ENCODE results near the gene IL17F. TPM values are rescaled to one million over a fixed set of nuclear protein-coding genes. Genes with fewer than 3 reads are reported as not detected.

The IL17F gene
- total RNA-seq, 1 donor from 2014 or later, result not detected

DNA sequence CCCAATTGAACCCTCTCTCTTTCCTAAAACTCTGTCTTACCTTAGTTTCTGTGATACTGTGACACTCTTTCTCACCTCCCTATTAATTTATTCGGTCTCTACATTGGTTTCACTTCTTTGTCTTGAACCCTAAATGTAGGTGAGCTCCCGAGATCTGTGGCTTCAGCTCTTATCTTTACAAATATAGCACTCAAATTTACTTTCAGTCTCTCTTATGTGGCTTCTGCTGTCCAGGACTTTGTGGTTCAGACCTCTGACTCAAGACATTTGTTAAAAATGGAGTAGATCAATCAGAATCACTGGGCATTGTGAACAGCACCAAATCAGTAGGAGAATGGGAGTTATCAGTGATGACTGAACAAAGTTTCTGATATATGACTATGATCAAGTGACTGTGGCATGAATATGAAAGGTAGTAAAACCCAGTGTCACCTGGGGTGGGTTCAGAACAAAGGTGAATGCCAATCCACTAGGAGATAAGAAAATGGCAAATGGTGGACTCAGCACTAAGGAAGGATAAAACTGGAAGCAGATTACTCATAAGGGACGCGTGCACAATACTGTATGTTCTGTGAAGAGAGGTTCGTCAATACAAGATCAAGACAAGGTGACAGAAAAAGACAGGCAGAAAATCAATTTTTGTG is 27.2 kb downstream of the IL17F start:
- Mint-ChIP-seq H3K27ac (ENCODE audit: unreplicated experiment) (no peak overlapping the region), H3K4me1 (ENCODE audit: low read depth) (no peaks in the 10 kb centered on the region), H3K4me3 (ENCODE audit: unreplicated experiment) (no peak overlapping the region), H3K36me3 (ENCODE audit: low read depth) (no peaks in the 10 kb centered on the region), H3K27me3 (ENCODE audit: low read depth) (peaks cover 24% of the 10 kb centered on the region), H3K9me3 (ENCODE audit: low read depth) (no peaks in the 10 kb centered on the region)
- no peak for DNase-seq (ENCODE audit: low spot score)
- TF ChIP-seq, protein P1, sequence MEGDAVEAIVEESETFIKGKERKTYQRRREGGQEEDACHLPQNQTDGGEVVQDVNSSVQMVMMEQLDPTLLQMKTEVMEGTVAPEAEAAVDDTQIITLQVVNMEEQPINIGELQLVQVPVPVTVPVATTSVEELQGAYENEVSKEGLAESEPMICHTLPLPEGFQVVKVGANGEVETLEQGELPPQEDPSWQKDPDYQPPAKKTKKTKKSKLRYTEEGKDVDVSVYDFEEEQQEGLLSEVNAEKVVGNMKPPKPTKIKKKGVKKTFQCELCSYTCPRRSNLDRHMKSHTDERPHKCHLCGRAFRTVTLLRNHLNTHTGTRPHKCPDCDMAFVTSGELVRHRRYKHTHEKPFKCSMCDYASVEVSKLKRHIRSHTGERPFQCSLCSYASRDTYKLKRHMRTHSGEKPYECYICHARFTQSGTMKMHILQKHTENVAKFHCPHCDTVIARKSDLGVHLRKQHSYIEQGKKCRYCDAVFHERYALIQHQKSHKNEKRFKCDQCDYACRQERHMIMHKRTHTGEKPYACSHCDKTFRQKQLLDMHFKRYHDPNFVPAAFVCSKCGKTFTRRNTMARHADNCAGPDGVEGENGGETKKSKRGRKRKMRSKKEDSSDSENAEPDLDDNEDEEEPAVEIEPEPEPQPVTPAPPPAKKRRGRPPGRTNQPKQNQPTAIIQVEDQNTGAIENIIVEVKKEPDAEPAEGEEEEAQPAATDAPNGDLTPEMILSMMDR (IDR thresholded peaks at IDR 0.05), result no peak

DNA sequence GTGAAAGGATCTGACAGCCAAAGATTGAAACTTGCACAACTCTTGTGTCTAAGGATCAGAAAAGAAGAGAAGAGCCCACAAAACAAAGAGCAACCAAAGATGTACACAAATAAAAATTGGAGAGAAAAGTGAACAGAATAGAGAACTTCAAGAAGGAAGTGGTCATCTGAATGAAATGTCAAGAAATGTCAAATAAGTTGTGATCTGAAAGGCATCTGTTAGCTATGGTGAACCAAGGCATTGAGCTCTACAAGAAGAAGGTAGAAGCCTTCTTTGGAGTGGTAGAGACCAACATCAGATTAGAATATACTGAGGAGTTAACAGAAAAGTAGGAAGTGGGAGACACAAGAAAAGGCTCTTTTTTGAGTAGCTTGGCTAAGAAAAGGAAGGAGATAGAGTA is 28.5 kb downstream of the IL17F start:
- H3K4me3 Mint-ChIP-seq (ENCODE audit: unreplicated experiment), result no peak overlapping the region
- TF ChIP-seq, protein P1 (IDR thresholded peaks at IDR 0.05), result no peak
- no peaks in the 10 kb centered on the region for H3K4me1 Mint-ChIP-seq (ENCODE audit: low read depth)
- H3K9me3 Mint-ChIP-seq (ENCODE audit: low read depth), result no peaks in the 10 kb centered on the region
- no peak for DNase-seq (ENCODE audit: low spot score)
- peaks cover 25% of the 10 kb centered on the region for H3K27me3 Mint-ChIP-seq (ENCODE audit: low read depth)
- H3K36me3 Mint-ChIP-seq (ENCODE audit: low read depth), result no peaks in the 10 kb centered on the region
- H3K27ac Mint-ChIP-seq (ENCODE audit: unreplicated experiment), result no peak overlapping the region

DNA sequence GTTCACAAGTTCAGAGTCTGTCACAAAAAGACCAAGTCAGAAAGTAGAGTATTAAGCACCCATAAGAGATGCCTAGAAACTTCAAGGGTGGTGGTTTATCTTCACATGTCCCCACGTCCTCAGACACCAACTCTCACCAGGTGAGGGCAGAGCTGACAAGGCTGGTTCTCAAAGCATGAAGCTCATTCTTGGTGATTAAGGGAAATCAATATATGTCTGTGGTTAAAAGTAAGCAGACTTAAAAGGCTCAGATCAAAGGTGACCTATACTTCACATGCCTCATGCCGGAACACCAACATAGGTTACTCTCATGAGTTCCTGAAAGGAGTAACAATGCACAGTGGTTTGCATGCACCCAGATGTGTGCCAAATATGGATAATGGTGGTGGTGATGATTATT is 31.2 kb downstream of the IL17F start:
- no peak for DNase-seq (ENCODE audit: low spot score)
- Mint-ChIP-seq H3K27me3 (ENCODE audit: low read depth) (peaks cover 27% of the 10 kb centered on the region), H3K4me3 (ENCODE audit: unreplicated experiment) (no peak overlapping the region), H3K4me1 (ENCODE audit: low read depth) (no peaks in the 10 kb centered on the region), H3K36me3 (ENCODE audit: low read depth) (no peaks in the 10 kb centered on the region), H3K9me3 (ENCODE audit: low read depth) (no peaks in the 10 kb centered on the region), H3K27ac (ENCODE audit: unreplicated experiment) (no peak overlapping the region)
- TF ChIP-seq, protein P1 (IDR thresholded peaks at IDR 0.05), result no peak

DNA sequence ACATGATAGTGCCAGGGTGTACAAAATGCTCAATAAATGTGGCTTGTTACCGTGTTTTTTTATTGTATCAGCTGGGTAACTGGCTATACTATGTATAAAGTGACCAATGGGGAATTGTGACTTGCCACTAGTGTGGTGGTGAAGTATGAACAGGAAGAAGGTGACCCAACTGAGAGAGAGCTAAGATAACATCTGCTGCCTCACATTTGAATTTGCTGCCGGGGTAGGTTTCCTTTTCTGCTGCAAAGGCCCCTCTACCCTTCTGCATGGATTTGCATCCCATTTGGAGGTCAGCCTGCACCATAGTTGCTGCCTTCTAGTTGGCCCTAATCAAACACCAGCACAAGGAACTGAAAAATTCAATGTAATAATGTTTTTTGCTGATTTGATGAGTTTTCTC is 34.1 kb downstream of the IL17F start:
- TF ChIP-seq, protein P1 (IDR thresholded peaks at IDR 0.05), result no peak
- Mint-ChIP-seq H3K27me3 (ENCODE audit: low read depth) (peaks cover 31% of the 10 kb centered on the region), H3K4me1 (ENCODE audit: low read depth) (no peaks in the 10 kb centered on the region), H3K4me3 (ENCODE audit: unreplicated experiment) (no peak overlapping the region), H3K36me3 (ENCODE audit: low read depth) (no peaks in the 10 kb centered on the region), H3K27ac (ENCODE audit: unreplicated experiment) (no peak overlapping the region), H3K9me3 (ENCODE audit: low read depth) (peaks cover 3% of the 10 kb centered on the region)
- DNase-seq (ENCODE audit: low spot score), result no peak

DNA sequence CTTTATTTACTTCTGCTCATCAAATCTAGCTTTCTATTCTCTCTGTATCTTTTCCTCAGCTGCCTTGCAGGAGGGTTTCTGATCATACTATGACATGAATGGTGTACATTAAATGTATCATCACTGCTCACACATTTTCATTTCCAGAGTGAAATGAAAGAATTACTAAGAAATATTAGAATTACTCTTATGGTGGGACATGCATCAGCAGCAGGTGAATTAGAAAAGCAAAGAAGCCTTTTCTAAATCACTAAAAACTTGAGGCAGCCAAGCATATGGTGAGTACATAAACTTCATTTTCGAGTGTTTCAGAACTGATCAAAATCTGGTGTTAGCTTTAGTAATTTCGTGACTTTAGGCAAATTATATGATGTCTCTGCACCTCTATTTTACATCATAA is 34.5 kb downstream of the IL17F start:
- H3K27ac Mint-ChIP-seq (ENCODE audit: unreplicated experiment), result no peak overlapping the region
- H3K36me3 Mint-ChIP-seq (ENCODE audit: low read depth), result no peaks in the 10 kb centered on the region
- H3K4me3 Mint-ChIP-seq (ENCODE audit: unreplicated experiment), result no peak overlapping the region
- no peak for DNase-seq (ENCODE audit: low spot score)
- peaks cover 3% of the 10 kb centered on the region for H3K9me3 Mint-ChIP-seq (ENCODE audit: low read depth)
- no peaks in the 10 kb centered on the region for H3K4me1 Mint-ChIP-seq (ENCODE audit: low read depth)
- peaks cover 31% of the 10 kb centered on the region for H3K27me3 Mint-ChIP-seq (ENCODE audit: low read depth)
- TF ChIP-seq, protein P1 (IDR thresholded peaks at IDR 0.05), result no peak

Measured in chondrocyte (in vitro differentiated cells).